Keratinocyte (primary cell): ENCODE data around the gene EFTUD2.

Experiments
- CTCF ChIP-seq, 3 experiments: IDR thresholded peaks in 1 of 3; conservative IDR thresholded peaks in 1 of 3; optimal IDR thresholded peaks in 1 of 3; 2 replicates in 2 of 3; 3 replicates in 1 of 3; pipeline versions ENCODE3 to v1.5.1; 2011; ENCODE audit warnings: low read length in 3 of 3, mild to moderate bottlenecking in 3 of 3, moderate library complexity in 2 of 3, control low read depth in 1 of 3, inconsistent platforms in 1 of 3; ENCODE audit not compliant: insufficient read depth in 2 of 3; ENCODE audit errors: extremely low read depth in 1 of 3
- EZH2 ChIP-seq: IDR thresholded peaks from one replicate; pipeline ENCODE4 v1.6.1; 2012; ENCODE audit warnings: inconsistent platforms, mild to moderate bottlenecking, low read length, moderate library complexity

DNA sequence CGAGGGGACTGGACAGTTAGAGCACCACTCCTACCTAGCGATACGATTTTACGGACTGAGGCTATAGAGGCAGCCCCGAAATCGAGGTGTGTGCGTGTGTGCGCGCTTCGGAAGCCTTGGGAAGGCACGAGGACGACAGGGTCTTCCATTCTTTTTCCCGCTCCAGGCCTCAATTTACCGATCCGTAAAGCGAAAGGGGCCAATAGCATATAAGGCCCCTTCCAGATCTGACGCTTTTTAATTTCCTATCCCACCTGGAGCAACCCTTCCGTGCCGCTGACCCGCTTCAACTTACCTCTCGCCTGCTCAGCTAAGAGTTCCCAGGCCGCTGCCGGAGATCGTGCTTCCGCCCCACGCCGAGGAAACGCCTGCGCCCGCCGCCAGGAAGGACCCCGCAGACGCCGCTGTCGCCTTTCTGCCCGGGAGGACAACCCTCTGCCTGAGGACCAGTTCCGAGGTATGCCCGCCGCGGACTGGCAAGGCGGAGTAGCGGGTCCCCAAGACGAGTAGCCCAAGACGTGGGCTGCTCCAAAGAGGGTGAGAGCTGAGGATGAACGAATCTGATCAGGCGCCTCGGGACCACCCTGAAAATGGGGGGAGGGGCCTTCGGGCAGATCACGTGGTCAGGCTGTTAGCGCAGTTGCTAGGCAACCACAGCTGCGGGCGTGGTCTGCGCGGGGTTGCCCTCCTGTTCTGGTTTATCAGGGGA is at the start of gene EFTUD2:
- no peak for TF ChIP-seq EZH2
- TF ChIP-seq CTCF (optimal IDR thresholded peaks at IDR 0.05 in 1 of 3, IDR thresholded peaks at IDR 0.05 in 1 of 3, conservative IDR thresholded peaks at IDR 0.05 in 1 of 3; ENCODE audit: extremely low read depth in 1 of 3, insufficient read depth in 2 of 3, low read length in 3 of 3) = no peak
